Gastroesophageal sphincter (tissue), 3 donors: Measurements from ENCODE around the gene MLEC.

Experiments
- POLR2A ChIP-seq, 2 donors: fragments of 450-650 bp; IDR thresholded peaks; one replicate each; pipeline ENCODE4 v1.6.1; 2017; ENCODE audit warnings: antibody characterized with exemption in 2 of 2, mild to moderate bottlenecking in 2 of 2, moderate library complexity in 1 of 2
- TF ChIP-seq, protein P1 (sequence below), 4 experiments: fragments of 200-600 bp in 2 of 4; fragments of 450-650 bp in 2 of 4; sonication (generic) in 1 of 4; IDR thresholded peaks; one replicate each; pipeline ENCODE4 v1.5.1; 2017 to 2019; ENCODE audit warnings: antibody characterized with exemption in 4 of 4, mild to moderate bottlenecking in 2 of 4, moderate library complexity in 2 of 4

DNA sequence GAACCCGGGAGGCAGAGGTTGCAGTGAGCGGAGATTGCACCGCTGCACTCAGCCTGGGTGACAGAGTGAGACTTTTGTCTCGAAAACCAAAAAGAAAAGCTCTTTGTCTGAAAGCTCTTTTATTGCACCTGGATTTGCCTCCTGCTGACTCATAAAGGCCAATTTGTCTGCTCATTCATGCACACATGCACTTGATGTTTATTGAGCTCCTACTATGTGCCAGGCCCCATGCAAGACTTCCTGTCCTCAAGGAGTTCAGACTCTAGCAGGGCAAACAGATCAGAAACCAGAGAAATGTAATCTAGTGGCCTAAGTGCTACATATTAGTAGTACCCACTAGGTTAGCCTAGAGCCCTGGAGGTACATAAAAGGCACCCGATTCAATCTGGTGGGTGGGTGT lies 16.3 kb upstream of the MLEC start:
- TF ChIP-seq, protein P1, sequence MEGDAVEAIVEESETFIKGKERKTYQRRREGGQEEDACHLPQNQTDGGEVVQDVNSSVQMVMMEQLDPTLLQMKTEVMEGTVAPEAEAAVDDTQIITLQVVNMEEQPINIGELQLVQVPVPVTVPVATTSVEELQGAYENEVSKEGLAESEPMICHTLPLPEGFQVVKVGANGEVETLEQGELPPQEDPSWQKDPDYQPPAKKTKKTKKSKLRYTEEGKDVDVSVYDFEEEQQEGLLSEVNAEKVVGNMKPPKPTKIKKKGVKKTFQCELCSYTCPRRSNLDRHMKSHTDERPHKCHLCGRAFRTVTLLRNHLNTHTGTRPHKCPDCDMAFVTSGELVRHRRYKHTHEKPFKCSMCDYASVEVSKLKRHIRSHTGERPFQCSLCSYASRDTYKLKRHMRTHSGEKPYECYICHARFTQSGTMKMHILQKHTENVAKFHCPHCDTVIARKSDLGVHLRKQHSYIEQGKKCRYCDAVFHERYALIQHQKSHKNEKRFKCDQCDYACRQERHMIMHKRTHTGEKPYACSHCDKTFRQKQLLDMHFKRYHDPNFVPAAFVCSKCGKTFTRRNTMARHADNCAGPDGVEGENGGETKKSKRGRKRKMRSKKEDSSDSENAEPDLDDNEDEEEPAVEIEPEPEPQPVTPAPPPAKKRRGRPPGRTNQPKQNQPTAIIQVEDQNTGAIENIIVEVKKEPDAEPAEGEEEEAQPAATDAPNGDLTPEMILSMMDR (IDR thresholded peaks at IDR 0.05) = no peak
- no peak for TF ChIP-seq POLR2A (IDR thresholded peaks at IDR 0.05)
